NCI-H146 (cell line): ENCODE measurements around the gene LRRTM4.

ENCODE experiments used
- DNase-seq: peaks from one replicate; lab custom pipeline; 2025; lab: John Stamatoyannopoulos, UW

Gene LRRTM4

DNA sequence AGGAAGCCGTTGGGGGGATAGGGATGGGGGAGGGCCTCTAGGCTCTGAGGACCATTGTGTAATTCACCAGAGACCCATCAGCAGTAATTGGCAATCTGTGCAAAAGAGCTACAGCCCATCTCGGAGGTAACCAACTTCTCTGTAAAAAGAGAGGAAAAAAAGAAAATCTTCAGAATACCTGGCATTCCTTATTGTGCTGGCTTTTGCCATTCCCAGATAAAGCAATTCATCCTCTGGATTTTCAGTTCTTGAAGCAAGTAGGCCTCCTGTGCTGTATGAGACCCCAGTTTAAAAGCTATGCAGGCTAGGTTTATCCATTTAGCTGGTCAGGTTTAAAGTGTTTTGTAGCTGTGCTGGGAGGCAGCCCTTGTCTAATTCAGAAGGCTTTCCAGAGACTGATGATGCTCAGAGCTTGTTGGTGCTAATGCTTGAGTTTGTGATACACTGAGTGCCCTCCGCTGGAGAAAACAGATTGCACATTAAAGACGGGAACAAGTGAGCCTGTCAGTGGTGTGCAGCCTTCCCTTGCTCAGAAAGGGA, at the start of gene LRRTM4:
TSS of gene LRRTM4 (minus strand) at position 446 of the 540 bp plus-strand sequence.
- DNase-seq: peak; percentile 56

DNA sequence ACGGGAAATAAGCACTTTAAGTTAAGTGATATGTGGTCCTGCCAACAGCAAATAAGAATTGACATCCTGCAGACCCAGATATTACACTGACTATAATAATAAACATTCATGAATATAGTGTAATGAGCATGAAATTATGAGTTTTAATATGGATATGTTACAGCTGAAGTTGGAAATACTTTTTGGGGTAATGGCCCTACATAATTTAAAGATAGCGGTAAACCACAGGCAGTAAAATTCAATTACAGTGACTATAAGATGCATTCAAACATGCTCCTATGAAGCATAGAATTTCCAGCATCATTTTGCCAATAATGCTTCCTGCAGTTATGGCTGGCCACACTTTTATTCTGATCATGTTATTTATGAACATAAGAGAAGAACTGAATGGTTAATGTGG, 49.4 kb upstream of the LRRTM4 start:
- no peak for DNase-seq

DNA sequence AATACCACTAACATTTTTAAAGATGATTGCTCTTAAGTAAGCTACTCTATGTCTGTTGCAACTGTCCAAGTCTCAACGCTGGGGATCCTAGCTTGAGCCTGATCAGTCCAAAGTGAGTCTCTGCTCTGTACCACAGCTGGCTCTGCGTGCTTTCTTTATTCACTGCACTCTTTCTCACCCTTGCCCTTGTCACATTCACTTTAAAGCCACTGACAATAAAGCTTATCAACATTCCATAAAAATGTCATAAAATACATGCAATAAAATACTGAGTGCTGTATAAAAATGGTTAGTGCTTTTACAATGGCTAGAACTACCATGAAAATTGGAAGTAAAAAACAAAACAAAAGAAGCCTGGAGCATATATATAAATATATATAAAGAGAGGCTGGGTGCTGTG, 45.5 kb upstream of the LRRTM4 start:
- DNase-seq: no peak

DNA sequence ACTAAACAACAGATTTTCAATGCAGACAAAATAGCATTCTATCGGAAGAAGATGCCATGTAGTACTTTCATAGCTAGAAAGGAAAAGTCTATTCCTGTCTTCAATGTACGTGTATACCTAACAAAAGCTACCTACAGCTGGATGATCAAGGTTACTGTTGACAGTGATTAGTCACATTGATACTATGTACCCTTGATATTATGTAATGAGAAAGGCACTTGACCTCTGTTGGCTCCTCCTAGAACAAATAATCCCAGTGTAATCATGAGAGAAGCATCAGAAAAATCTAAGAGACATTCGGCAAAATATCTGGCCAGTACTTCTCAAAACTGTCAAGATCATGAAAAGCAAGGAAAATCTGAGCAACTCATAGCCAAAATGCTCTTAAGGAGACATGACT, 44.4 kb upstream of the LRRTM4 start:
- peak; percentile 18 for DNase-seq

DNA sequence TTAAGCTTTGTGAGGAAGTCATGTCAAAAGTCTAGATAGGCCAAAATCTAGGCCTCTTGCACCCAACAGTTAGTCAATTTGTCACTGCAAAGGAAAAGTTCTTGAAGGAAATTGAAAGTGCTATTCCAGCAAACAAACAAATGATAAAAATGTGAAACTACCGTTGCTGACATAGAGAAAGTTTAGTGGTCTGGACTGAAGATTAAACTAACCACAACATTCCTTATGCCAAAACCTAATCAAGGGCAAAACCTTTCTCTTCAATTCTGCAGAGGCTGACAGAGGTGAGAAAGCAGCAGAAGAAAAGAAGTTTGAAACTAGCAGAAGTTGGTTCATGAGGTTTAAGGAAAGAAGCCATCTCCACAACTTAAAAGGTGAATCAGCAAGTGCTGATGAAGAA, 44.0 kb upstream of the LRRTM4 start:
- no peak for DNase-seq

DNA sequence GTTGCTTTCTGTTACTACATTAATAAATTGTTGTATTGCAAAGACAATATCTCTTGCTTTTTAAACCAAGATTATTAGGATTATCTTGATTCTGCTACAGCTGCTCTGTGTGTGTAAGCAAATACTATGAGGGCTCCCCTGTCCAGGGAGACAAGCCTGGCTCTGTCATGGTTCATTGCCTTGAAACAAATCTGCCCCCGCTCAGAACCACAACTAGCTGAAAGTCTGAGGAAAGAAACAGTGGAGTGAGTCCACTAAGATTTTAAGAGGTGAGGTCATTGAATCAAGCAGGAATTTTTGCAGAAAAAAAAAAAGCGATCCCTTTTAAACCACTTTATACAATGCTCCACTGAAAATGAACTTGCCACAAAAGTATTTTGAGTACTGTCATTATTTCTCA, 30.8 kb upstream of the LRRTM4 start:
- peak; percentile 11 for DNase-seq

DNA sequence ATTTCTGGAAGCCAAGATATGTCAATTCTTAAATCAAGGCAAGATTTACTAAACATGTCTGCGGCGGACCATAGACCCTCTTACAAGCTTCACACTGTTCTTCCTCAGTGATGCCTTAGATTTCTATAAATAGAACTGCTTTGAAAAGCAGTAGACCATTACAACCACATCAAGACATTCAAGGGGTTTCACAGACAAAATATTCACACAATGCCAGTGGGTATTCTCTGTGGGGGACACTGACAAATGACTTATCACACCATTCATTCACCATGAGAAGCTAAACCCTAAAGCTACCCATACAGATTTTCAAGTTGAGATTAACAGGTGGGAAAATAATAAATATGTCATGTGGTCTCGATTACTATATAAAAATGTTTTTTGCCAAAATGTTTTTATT, 15.9 kb upstream of the LRRTM4 start:
- DNase-seq: no peak

DNA sequence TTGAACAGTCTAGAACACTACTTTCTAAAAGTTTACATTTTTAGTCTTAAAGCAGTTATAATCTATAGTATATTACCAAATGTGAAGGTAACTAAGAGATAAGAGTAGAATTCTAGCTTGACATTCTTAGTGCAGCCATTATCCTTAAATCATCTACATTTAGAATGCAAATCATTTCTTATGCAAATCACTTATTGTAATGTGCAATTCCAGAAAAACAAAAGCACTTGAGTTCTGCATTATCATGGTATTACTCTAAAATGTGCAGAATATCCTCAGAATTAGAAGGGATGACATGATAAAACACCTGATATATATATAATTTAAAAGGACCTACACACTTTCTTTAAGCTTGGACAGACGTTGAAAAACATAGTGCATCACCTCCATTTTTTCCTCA, 712 bp upstream of the LRRTM4 start:
- DNase-seq: no peak

DNA sequence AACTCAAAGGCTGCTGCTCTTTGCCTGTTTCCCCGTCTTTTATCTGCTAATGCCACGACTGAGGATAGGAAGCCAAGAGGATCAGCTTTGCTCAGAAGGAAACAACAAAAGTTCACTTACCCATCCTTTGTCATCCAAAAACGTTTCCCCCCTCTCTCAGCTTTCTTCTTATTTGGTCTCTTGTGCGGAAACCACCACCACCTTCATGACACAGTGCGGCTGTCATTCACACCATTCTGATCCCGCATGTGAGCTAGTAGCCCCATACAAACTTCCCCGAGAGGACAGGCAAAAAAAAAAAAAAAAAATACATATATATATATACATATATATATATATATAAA, 656 bp downstream of the LRRTM4 start:
- DNase-seq: no peak

DNA sequence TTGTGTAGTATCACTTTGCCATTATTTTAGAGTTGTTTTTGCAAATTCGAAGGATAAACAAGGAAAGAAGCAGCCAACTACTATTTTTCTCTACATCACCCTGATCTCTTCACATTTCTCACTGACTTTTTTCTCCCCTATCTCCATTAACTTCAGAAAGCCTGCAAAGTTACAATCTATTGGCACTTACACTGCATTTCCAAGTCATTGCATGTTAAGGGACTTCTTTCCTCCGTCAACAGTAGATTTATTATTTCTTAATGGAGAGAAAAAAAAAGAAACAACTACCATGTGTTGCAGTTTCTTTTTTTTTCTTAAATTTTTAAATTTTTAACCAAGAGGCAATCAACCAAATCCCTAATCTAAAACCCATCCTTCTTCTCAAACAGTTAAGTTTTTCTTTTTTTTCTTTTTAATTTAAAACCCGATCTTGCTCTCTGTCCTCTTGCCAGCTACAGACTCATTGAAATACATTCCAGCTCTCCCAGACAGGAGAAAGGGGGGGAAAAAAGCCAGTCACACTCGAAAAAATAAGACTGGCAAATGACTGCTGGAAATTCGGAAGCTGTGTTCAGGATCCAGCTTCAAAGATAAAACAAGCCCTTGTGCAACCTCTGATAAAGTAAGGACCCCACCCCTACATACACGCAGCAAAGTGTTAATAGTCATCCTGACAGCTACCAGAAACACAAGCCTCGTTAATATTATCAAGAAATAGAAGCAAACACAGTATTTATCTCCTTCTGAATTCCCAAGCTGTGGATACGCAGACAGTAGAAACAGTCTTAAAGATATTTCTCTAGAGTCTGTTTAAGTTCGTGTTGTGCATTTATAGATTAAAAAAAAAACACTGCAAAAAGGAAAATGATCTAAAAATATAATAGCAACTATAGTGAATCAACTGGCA, 1.3 kb downstream of the LRRTM4 start:
- DNase-seq: no peak

DNA sequence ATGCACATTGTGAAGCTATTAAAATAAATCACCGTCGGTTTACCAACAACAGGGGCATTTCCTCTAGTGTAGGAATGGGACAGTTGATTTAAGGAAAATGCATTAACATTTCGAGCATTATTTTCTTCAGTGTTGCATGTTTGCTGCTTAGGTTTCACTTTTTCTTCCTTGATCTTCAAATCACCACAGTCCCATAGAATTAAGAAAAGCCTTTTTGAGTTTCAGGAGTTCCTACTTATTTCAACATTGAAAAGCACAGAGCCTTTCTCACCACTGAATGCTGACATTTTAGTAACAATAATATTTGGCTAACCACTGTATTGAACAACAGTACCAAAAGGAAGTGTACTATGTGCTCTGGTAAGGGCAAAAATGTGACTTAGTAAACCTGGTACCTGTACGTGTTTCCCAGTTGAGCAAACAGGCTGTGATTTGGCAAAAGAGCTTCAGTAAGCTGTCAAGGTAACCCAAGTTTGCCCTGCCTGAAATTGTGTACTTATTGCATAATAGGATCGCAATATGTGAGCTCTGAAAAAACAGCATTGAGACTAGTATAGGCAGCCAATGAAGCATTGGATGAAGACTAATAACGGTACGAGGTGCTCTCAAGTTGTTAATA, 2.2 kb downstream of the LRRTM4 start:
- no peak for DNase-seq

DNA sequence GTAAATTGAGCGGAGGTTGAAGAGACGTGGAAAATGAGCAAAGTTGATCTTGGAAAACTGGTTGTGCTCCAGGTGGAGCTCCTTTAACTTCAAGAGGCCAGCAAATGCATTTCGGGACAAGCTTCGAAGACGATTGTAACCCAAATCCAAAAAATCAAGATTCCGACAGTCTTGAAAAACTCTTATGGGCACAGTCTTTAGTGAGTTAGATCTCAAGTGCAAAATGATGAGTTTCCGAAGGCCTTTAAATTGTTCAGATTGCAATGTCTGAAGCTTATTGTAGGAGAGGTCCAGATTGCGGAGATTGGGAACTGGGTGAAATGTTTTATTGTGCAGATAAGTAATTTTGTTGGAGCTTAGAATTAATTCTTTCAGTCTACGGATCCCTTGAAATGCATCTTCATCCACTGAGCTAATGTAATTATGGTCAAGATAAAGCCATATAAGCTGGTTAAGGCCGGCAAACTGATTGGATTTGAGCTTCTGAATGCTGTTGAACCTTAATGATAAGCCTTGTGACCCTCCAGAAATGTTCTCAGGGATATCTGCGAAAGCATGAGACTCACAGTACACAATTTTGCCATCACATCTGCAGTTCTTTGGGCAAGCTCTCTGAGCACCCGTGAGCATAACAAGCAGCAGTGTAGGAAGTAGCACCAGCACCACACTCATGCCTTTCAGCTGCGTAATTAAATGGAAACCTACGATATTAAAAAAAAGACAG, 2.9 kb downstream of the LRRTM4 start:
- no peak for DNase-seq

DNA sequence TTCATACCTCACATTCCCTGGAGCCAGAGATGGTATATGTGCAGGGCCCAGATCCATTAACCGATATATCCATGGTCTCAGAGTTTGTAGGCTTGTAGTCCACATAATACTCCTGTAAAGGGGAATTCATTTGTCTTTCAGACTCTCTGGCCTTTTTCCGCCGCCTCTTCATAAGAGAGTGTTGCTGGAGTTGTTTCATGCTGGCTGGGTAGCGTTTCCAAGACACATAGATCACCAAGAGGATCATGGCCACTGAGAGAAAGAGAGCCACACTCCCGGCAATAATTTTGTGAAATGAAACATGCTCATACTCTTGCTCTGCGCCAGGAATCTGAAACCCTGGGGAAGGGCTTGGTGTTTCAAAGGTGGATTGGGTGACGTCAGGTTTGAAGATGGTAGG, 3.9 kb downstream of the LRRTM4 start:
- DNase-seq: no peak

DNA sequence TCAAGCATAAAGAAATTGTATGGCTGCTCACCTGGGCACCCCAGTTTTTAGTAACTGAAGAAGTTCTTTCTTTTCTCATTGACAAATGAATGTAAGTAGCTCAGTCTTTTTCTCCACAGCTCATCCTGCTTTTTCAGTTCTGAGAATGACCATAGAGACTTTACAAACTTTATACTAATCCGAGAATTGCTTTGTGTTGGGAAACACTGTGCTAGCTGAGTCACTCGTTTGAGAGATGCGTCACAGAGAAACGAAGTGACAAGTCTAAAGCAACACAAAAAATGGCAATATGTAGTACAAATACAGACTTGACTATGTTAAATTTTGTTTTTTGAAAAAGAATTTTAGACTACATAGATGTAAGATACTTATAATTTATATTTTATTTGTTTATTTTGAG, 9.0 kb downstream of the LRRTM4 start:
- DNase-seq: no peak

DNA sequence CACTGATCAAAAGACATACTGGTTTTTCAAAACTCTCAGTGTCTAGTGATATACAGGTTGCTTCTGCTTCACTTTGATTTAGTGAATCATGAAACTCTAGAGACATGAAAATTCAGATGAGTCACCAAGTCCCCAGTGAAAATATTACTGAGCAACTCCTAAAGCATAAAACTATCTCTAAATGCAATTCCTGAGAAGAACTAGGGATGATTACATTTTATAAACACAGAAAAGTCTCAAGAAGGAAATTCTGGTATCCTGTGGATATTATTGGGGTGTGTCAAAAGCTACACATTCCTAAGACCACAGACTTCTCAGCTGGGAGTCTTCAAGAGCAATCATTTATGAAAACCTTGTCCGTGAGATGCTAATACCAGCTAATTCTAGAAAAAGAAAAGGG, 9.7 kb downstream of the LRRTM4 start:
- no peak for DNase-seq

DNA sequence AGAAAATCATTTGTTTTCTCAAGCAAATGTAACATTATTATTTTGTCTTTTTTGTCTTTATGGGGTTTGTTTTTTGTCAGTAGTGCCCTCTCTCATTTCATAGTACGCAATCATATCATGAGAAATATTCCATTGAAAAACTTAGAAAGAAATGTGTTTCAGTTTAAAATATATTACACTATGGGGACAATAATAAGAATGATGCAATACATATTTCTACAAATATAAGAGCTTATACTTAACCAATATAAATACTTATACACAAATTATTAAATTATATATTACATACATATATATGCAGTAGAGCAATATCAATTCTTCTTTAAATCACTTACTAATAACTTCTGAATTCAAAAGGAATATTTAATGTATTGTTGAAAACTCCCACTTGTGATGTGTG, 13.7 kb downstream of the LRRTM4 start:
- no peak for DNase-seq

DNA sequence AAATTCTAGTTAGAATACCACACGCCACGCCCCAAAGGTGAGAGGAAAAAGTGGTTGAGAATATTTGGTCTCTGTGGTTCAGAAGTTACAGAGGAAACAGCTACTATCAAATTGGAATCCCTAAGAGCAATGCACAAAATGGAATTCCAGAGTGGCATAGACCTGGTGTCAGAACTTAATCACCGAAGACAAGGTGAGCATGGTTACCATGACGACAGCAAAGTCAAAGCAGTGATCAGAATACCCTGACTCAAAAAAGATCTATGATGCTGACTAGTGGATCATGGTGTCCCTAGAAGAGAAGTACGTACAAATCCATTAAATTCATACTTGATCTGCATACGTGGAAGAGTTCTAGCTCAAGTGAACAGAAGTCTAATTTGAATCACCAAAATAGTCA, 14.5 kb downstream of the LRRTM4 start:
- no peak for DNase-seq

DNA sequence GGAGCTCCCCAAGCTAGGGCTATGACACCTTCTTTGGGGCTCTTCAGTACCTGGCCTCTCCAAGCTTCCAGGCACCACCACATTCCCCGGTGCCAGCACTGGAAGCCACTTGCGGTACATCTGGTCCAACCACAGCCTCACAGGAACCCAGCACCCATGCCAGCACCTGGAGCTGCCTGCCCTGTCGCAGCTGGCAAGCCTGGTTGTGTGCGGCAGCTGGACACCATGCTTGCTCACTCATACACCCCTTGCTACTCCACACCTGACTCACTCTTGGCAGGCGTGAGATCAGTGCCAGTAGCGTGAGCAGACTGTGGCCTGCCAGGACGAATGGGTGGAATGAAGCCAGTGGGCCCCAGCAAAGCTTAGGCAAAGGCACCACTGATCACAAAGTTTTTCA, 34.0 kb downstream of the LRRTM4 start:
- no peak for DNase-seq

DNA sequence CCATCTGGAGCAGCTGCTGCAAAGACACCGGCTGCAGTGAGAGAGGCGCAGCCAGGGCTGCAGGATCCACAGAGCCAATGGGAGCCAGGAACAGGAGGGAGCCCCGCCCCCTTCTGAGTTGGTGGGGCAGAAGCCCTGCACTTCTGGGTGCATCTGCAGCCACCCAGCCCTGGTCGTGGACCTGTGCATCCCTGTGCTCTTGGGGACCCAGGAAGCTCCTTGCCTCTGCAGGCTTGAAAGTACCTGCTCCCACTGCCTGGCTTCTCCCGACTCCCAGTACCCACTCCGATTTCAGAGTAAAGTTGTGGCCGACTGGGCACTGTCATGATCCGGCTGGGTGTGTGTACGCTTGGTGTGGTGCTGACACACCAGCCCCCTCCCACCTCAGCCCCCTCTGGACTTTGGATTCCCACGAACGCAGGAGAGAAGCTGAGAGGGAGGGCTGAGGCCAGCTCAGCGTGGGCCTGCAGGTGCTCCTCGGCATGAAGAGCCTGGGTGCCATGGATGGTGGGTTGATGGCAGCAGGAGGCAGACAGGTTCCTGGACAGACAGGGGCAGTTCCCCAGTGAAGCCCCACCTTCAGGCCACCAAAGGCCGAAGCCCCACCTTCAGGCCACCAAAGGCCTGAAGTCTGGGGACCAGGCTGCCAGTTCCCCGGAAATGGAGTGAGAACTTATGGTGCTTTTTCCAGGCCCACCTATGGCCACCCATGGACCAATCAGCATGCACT, 34.9 kb downstream of the LRRTM4 start:
- DNase-seq: peak; percentile 43

DNA sequence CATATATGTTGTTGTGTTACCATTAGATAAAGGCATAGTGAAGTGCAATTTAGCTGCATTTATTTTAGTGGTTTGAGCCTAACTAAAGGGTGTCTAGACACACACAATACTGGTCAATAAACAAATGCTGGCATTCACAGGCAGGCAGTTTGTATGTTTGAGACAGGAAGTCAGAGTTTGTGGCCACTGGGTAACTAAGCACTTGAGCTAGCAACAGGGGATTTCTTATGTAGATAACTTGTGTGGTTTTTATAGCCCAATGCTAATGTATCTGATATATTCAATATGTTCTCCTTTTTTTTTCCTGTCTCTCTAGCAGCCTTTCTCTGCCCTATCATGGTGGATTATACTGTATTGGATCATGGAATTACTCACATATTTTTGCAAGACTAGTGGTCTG, 38.1 kb downstream of the LRRTM4 start:
- DNase-seq: peak; percentile 13

DNA sequence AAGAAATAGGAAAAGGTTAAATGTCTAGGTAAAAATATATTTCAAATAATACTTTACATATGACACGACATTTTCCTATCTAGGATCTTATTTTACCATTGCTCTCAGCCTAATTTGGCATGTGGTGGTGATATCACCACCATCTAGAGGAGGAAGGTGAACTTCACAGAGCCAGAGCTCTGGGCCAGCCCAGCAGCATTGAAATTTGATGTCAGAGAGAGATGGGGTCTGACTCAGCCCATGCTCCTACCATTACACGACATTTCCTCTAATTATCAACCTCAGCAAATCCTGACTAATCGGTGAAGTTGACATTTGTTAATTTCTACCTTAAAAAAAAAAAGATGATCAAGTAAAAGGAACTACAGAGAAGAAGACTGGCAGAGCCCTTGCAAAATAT, 42.3 kb downstream of the LRRTM4 start:
- DNase-seq: no peak

DNA sequence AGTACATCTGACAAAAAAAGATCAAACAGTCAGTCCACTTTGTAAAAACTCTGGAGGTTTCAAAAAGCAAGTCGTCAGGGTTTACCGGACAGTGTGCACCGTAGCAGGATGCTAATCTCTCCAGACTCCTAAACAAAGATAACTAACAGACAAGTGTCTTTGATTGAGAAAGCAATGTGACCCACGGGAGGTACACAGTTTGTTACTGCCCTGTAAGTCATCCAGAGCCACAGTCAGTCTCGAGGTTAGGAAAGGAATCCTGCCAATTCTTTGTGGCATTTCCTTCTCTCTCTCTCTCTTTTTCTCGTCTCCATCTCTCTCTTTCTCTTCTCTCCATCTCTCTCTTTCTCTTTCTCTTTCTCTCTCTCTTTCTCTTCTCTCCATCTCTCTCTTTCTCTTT, 42.8 kb downstream of the LRRTM4 start:
- no peak for DNase-seq
